ENCODE measurements around the gene CHST5. TPM values are rescaled to one million over a fixed set of nuclear protein-coding genes. Genes with fewer than 3 reads are reported as not detected.
"Not testable (repeated sequence)": the region's sequence is repeated elsewhere in the genome, so short reads cannot be mapped to it uniquely, and the experiment has no call there.

CHST5 gene
- total and polyA plus RNA-seq, 2 experiments from 2014 or later, result not detected

DNA sequence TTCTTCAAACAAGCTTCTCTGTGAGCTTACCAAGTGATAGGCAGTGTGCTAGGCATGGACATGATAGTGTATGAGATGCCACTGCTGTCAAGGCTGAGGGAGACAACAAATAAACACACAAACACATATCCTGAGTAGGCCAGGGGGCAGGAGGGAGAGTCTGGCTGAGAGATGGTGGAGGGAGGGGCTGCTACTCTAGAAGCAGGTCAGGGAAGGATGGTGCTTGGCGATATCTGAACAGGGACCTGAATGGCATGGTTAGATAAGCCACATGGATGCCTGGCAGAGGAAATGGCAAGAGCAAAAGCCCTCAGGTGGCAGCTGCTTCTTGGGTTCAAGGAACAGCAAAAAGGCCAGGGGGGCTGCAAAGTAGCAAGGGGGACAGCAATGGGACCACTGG lies 32.1 kb downstream of the CHST5 start (continued):
- TF ChIP-seq, protein P1, sequence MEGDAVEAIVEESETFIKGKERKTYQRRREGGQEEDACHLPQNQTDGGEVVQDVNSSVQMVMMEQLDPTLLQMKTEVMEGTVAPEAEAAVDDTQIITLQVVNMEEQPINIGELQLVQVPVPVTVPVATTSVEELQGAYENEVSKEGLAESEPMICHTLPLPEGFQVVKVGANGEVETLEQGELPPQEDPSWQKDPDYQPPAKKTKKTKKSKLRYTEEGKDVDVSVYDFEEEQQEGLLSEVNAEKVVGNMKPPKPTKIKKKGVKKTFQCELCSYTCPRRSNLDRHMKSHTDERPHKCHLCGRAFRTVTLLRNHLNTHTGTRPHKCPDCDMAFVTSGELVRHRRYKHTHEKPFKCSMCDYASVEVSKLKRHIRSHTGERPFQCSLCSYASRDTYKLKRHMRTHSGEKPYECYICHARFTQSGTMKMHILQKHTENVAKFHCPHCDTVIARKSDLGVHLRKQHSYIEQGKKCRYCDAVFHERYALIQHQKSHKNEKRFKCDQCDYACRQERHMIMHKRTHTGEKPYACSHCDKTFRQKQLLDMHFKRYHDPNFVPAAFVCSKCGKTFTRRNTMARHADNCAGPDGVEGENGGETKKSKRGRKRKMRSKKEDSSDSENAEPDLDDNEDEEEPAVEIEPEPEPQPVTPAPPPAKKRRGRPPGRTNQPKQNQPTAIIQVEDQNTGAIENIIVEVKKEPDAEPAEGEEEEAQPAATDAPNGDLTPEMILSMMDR (conservative IDR thresholded peaks at IDR 0.05; ENCODE audit: low read depth in 2 of 2), result no peak
- TF ChIP-seq EZH2phosphoT487 (IDR thresholded peaks at IDR 0.05; ENCODE audit: unreplicated experiment) (no peak), NANOG (IDR thresholded peaks at IDR 0.05; ENCODE audit: borderline replicate concordance) (no peak), JUNB (IDR thresholded peaks at IDR 0.05; ENCODE audit: unreplicated experiment) (no peak)

GRCh38 chr16:75502916-75503605 lies 32.8 kb downstream of the CHST5 start:
- no peaks in the 10 kb centered on the region for H3K36me3 Mint-ChIP-seq (ENCODE audit: low read depth)
- peaks cover 3% of the 10 kb centered on the region; the same call in 1 of the 3 replicates for H3K4me1 Mint-ChIP-seq
- no peaks in the 10 kb centered on the region for H3K36me3 ChIP-seq (ENCODE audit: insufficient read depth)
- ATAC-seq (no peak), DNase-seq (ENCODE audit: low spot score) (no peak)
- H3K27ac ChIP-seq (ENCODE audit: low read depth), result no peak overlapping the region
- no peaks in the 10 kb centered on the region for H3K9me2 ChIP-seq (ENCODE audit: insufficient read depth)
- no peak overlapping the region for H3K4me3 Mint-ChIP-seq
- TF ChIP-seq CREB1 (CRISPR knock-in tag; IDR thresholded peaks at IDR 0.05; ENCODE audit: low read depth) (no peak), EZH2phosphoT487 (IDR thresholded peaks at IDR 0.05; ENCODE audit: unreplicated experiment) (no peak)
- H3K4me2 ChIP-seq, result no peak overlapping the region
- no peak overlapping the region for H2AFZ ChIP-seq
- no peaks in the 10 kb centered on the region for H3K4me1 ChIP-seq (ENCODE audit: insufficient read depth)
- H3K79me2 ChIP-seq (replicated peaks; ENCODE audit: insufficient read depth), result no peaks in the 10 kb centered on the region
- H3K27me3 Mint-ChIP-seq (ENCODE audit: insufficient read depth, low read depth, poor library complexity), result no peaks in the 10 kb centered on the region
- H3K9me3 Mint-ChIP-seq, result no peaks in the 10 kb centered on the region
- no peaks in the 10 kb centered on the region for H3K27me3 ChIP-seq (ENCODE audit: insufficient read depth)
- no peak overlapping the region for H3K4me3 ChIP-seq
- no peaks in the 10 kb centered on the region for H4K20me1 ChIP-seq (replicated peaks; ENCODE audit: insufficient read depth)
- H3K27ac Mint-ChIP-seq, result no peak overlapping the region
- H3F3A ChIP-seq (replicated peaks; ENCODE audit: low read depth), result no peaks in the 10 kb centered on the region

DNA sequence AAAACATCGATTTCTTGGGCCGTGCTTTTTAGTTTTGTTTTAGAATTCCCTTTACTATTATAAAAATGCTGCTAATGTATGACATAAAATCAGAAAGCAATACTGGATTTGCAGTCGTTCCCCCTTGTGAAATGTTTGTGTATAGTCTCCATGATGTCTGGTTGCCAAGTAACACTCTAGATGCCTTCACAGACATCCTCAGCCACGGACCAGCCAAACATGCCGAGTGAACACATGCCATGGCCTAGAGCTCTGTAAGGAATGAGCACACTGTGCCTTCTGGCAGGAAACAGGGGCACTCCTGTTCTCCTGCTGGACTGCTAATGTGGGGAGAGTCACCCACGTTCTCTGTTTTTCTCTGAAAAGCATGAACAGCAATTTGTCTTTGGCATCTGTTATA lies 34.1 kb downstream of the CHST5 start:
- H3F3A ChIP-seq (replicated peaks; ENCODE audit: low read depth); H3K9me3 Mint-ChIP-seq; H3K27me3 ChIP-seq (ENCODE audit: insufficient read depth); H3K27ac ChIP-seq (ENCODE audit: low read depth); H3K9me2 ChIP-seq (ENCODE audit: insufficient read depth); H3K4me3 ChIP-seq; H3K36me3 ChIP-seq (ENCODE audit: insufficient read depth); H3K4me3 Mint-ChIP-seq; ATAC-seq; H3K4me2 ChIP-seq; H3K4me1 Mint-ChIP-seq; H2AFZ ChIP-seq; H3K79me2 ChIP-seq (replicated peaks; ENCODE audit: insufficient read depth); H3K27ac Mint-ChIP-seq; DNase-seq (ENCODE audit: low spot score); H3K36me3 Mint-ChIP-seq (ENCODE audit: low read depth); H3K4me1 ChIP-seq (ENCODE audit: insufficient read depth); H4K20me1 ChIP-seq (replicated peaks; ENCODE audit: insufficient read depth); H3K27me3 Mint-ChIP-seq (ENCODE audit: insufficient read depth, low read depth, poor library complexity): not testable (repeated sequence)

DNA sequence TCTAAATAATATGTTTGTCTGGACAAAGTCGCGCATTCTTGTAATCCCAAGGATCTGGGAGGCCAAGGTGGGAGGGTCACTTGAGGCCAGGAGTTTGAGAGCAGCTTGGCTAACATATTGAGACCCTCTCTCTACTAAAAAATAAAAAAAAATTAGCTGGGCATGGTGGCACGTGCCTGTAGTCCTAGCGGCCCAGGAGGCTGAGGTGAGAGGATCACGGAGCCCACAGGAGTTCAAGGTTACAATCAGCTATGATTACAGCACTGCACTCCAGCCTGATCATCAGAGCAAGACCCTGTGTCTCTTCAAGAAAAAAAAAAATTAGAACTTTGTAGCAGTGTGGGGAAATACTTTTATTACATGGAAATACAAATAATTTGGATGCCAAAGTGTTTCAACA lies 34.5 kb downstream of the CHST5 start:
- no peaks in the 10 kb centered on the region for H4K20me1 ChIP-seq (replicated peaks; ENCODE audit: insufficient read depth)
- Mint-ChIP-seq H3K4me3 (no peak overlapping the region), H3K27me3 (ENCODE audit: insufficient read depth, low read depth, poor library complexity) (no peaks in the 10 kb centered on the region), H3K36me3 (ENCODE audit: low read depth) (no peaks in the 10 kb centered on the region), H3K27ac (no peak overlapping the region), H3K4me1 (no peaks in the 10 kb centered on the region), H3K9me3 (no peaks in the 10 kb centered on the region)
- H3K4me1 ChIP-seq (ENCODE audit: insufficient read depth), result no peaks in the 10 kb centered on the region
- no peak for DNase-seq (ENCODE audit: low spot score)
- no peak overlapping the region for H3K4me3 ChIP-seq
- no peaks in the 10 kb centered on the region for H3F3A ChIP-seq (replicated peaks; ENCODE audit: low read depth)
- no peaks in the 10 kb centered on the region for H3K9me2 ChIP-seq (ENCODE audit: insufficient read depth)
- no peak for ATAC-seq
- no peaks in the 10 kb centered on the region for H3K79me2 ChIP-seq (replicated peaks; ENCODE audit: insufficient read depth)
- no peak overlapping the region for H3K4me2 ChIP-seq
- no peaks in the 10 kb centered on the region for H3K36me3 ChIP-seq (ENCODE audit: insufficient read depth)
- no peaks in the 10 kb centered on the region for H3K27me3 ChIP-seq (ENCODE audit: insufficient read depth)
- H3K27ac ChIP-seq (ENCODE audit: low read depth), result no peak overlapping the region
- H2AFZ ChIP-seq, result no peak overlapping the region
- TF ChIP-seq JUNB (IDR thresholded peaks at IDR 0.05; ENCODE audit: unreplicated experiment) (no peak), ETS1 (IDR thresholded peaks at IDR 0.05) (no peak), EZH2 (IDR thresholded peaks at IDR 0.05; ENCODE audit: low read depth, unreplicated experiment) (no peak), ZNF331 (CRISPR knock-in tag; IDR thresholded peaks at IDR 0.05; ENCODE audit: low read depth) (no peak), EZH2phosphoT487 (IDR thresholded peaks at IDR 0.05; ENCODE audit: unreplicated experiment) (no peak), POLR2AphosphoS5 (IDR thresholded peaks at IDR 0.05; ENCODE audit: low read depth) (no peak)
- TF ChIP-seq, protein P1 (conservative IDR thresholded peaks at IDR 0.05; ENCODE audit: low read depth in 2 of 2), result no peak

All from GM23338 (cell line).